Esophagus mucosa (tissue), 1 donor: Measurements from ENCODE around the gene SAXO2. TPM values are rescaled to one million over a fixed set of nuclear protein-coding genes. Genes with fewer than 3 reads are reported as not detected.
"Not testable (repeated sequence)": the region's sequence is repeated elsewhere in the genome, so short reads cannot be mapped to it uniquely, and the experiment has no call there.

ENCODE experiments used
- ATAC-seq: fragments of 200-7000 bp; cut with Tn5 transposase; one replicate; pipeline ENCODE4 v1.9.1; 2020
- total RNA-seq: library from RNA; stranded (reverse); gene quantifications from one replicate; pipeline ENCODE4 v1.2.4, GENCODE V29; 2023
- donor health status: DM: yes; HTN: yes; CAD: no.

The SAXO2 gene
- total RNA-seq, 1 donor from 2014 or later = 0.80 TPM

GRCh38 chr15:82314769-82315518 lies 52.3 kb downstream of the SAXO2 start:
- no peak for ATAC-seq

- no peak for ATAC-seq
Observed at GRCh38 chr15:82315519-82316246, 53.1 kb downstream of the SAXO2 start.

- not testable (repeated sequence) for ATAC-seq
Observed at GRCh38 chr15:82316247-82317090, 53.9 kb downstream of the SAXO2 start.

GRCh38 chr15:82317091-82317489 lies 54.5 kb downstream of the SAXO2 start:
- ATAC-seq = no peak

GRCh38 chr15:82317516-82317915 lies 54.9 kb downstream of the SAXO2 start:
- not testable (repeated sequence) for ATAC-seq

- ATAC-seq = not testable (repeated sequence)
Observed at GRCh38 chr15:82318281-82318680, 55.7 kb downstream of the SAXO2 start.

- not testable (repeated sequence) for ATAC-seq
Observed at GRCh38 chr15:82319522-82320278, 57.1 kb downstream of the SAXO2 start.

GRCh38 chr15:82320861-82321260 lies 58.2 kb downstream of the SAXO2 start:
- ATAC-seq = not testable (repeated sequence)

- ATAC-seq = not testable (repeated sequence)
Observed at GRCh38 chr15:82322488-82322887, 59.9 kb downstream of the SAXO2 start.

- not testable (repeated sequence) for ATAC-seq
Observed at GRCh38 chr15:82324831-82325230, 62.2 kb downstream of the SAXO2 start.

- not testable (repeated sequence) for ATAC-seq
Observed at GRCh38 chr15:82325646-82326045, 63.0 kb downstream of the SAXO2 start.

- not testable (repeated sequence) for ATAC-seq
Observed at GRCh38 chr15:82326896-82327295, 64.3 kb downstream of the SAXO2 start.

- not testable (repeated sequence) for ATAC-seq
Observed at GRCh38 chr15:82327372-82327771, 64.8 kb downstream of the SAXO2 start.

- ATAC-seq = peak; percentile 7
Observed at GRCh38 chr15:82329039-82329438, 66.4 kb downstream of the SAXO2 start.

- ATAC-seq = not testable (repeated sequence)
Observed at GRCh38 chr15:82330921-82331320, 68.3 kb downstream of the SAXO2 start.

- ATAC-seq = not testable (repeated sequence)
Observed at GRCh38 chr15:82331576-82332304, 69.1 kb downstream of the SAXO2 start.

- ATAC-seq = peak; percentile 7
Observed at GRCh38 chr15:82332711-82333602, 70.3 kb downstream of the SAXO2 start.

- ATAC-seq = not testable (repeated sequence)
Observed at GRCh38 chr15:82333603-82334553, 71.3 kb downstream of the SAXO2 start.
